Renal cortex interstitium (tissue), 11 donors: ENCODE data around the gene BBX. TPM values are rescaled to one million over a fixed set of nuclear protein-coding genes. Genes with fewer than 3 reads are reported as not detected.

Source experiments
- DNase-seq, 11 donors: peaks; one replicate each; pipeline ENCODE4 v3.0.0-alpha.2; 2013; ENCODE audit warnings: low read depth in 9 of 11, low spot score in 4 of 11; ENCODE audit errors: extremely low read depth in 1 of 11
- polyA plus RNA-seq, 3 donors: library from polyadenylated mRNA; unstranded; fragments of 120-200 nt; gene quantifications; one replicate each; pipeline ENCODE4 v1.2.1, GENCODE V29; 2013; ENCODE audit not compliant: insufficient read length in 3 of 3

The BBX gene
- polyA plus RNA-seq, 3 donors, result 66.2 to 76.0 (median 73.4) TPM

- no peak for DNase-seq
Observed at GRCh38 chr3:107760144-107760543, 237.4 kb downstream of the BBX start.

DNA sequence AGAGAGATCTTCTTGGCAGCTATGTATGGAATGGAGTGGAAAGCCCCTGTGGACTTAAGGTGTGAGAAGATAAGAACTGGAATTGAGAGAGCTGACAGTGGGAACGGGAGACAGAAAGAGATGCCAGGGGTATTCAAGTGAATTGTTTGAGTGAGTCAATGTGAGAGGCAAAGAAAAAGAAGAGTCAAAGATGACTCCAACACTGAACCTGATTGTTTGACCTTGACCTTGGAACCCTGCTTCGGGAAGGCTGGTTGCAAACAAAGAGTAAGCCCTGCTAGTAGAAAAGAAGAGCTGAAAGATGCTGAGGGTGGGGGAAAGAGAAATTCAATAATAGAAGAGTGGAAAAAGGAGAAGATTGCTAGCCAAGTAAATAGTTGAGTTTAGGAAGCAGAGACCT is 238.6 kb downstream of the BBX start:
- no peak for DNase-seq

- no peak for DNase-seq
Observed at GRCh38 chr3:107765524-107765923, 242.8 kb downstream of the BBX start.

DNA sequence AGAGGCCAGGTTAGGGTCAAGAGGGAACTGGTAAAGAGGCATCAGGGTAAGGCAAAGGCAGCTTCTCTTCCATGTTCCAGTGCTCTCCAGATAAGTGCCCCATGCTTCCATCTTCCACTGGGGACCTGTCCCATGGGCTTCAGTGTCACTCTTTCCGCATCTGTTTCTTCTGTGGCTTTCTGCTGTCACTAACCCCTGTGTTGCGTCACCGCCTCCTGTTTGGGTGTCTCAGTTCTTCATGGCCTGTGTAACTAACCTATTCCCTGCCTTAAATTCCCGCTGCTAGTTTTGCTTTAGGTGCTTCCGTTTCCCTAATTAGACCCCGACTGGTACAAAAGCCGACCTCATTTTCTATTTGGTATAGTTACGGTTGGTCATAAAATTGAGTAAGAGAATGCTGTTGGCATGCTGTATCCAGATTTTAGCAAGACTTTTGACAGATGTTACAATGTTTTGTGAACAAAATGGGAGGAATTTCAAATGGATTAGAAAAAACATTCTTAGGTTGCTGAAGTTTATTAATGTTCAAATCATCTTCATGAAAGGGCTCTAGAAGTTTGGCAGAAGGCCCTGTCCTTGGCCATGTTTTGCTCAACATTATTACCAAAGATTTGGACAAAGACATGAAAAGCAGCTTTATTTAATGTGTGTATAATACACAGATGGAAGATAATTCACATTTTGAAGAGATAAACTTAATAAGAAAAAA is 245.3 kb downstream of the BBX start:
- DNase-seq, result no peak

DNA sequence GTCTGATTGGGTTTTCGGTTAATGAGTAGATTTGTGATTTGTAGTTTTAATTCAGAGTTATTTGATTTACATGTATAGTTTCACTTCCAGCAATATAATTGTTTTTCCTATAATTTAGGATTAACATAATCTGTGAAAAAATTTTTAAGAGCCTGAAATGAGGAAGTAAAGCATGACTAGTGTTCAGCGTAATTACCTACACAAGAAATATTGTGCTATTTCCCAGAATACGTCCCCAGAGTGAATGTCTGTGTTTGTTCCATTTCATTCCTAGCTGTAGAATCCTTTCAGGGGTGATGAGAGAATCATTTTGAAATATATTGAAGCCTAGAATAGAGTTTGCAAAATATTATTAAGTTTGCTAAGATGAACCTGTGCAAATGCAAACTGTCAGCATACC is 247.1 kb downstream of the BBX start:
- no peak for DNase-seq

GRCh38 chr3:107772016-107772415 is 249.3 kb downstream of the BBX start:
- peak in 1 of 11 donors; percentile 32 for DNase-seq

- DNase-seq, result no peak
Observed at GRCh38 chr3:107775974-107776373, 253.2 kb downstream of the BBX start.

DNA sequence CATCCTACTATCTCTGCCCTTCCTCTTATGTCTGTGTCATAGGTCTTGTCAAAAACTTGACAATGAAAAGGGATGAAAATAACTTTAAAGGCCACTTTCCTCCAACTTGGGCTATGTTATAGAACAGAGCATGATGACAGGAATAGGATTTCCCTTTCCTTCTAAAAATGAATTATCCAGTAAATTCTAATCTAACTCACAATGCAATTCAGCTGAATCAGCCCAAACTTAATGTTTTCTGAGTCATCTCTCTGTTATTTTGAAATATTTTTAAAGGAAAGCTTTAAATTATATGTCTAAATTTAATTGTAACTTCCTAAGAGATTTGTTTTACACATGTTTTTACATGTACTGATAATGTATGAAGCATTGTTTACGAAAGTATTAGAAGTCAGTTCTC is 258.5 kb downstream of the BBX start:
- no peak for DNase-seq

DNA sequence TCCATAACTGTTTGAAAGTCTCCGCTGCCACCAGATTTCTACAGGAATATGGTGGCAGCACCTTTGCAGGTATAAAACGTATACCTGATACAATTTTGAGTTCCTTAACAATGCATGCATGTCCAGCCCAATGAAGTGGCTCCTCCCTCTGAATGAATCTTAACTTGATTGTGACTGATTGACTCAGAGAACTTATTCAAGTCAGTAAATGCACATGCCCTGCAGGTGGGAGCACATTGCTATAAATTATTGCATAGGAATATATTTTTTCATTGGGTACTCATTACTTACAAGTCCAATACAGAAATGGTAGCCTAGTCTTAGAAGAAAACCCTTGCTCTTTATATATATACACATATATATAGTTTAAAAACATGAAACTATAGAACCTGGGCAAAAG is 259.3 kb downstream of the BBX start:
- no peak for DNase-seq

GRCh38 chr3:107790612-107791011 is 267.9 kb downstream of the BBX start:
- no peak for DNase-seq

DNA sequence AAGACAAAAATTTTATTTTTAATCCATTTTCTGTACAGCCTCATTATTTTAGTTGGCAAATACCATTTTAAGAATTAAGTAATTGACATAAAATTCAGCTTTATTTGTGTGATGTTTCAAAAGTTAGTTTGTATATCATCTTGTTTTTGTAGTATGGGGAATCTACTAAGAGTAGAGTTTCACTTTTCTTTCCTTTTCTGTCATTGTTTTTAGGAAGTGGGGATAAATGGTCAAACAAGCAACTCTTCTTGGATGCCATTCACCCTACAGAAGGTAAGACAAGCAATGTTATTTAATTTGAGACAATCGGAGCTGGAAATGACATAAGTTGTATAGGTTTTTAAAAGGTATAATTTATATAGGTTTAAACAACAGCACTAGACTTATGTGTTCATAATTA is 268.3 kb downstream of the BBX start:
- DNase-seq, result no peak

DNA sequence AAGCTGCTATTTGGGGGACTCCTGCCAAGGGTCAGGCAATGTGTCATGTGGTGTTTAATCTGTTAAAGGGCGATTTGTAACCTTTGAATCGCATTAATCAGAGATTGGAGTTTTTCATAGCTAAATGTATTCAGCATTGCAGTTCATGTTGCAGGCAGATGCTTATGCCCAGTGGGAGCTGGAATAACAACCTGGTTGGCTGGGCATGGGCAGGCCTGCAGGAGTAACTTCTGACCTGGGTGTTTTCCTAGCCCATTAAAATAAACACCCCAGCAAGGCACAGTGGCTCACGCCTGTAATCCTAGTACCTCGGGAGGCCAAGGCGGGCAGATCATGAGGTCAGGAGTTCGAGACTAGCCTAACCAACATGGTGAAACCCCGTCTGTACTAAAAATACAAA is 268.7 kb downstream of the BBX start:
- no peak for DNase-seq

DNA sequence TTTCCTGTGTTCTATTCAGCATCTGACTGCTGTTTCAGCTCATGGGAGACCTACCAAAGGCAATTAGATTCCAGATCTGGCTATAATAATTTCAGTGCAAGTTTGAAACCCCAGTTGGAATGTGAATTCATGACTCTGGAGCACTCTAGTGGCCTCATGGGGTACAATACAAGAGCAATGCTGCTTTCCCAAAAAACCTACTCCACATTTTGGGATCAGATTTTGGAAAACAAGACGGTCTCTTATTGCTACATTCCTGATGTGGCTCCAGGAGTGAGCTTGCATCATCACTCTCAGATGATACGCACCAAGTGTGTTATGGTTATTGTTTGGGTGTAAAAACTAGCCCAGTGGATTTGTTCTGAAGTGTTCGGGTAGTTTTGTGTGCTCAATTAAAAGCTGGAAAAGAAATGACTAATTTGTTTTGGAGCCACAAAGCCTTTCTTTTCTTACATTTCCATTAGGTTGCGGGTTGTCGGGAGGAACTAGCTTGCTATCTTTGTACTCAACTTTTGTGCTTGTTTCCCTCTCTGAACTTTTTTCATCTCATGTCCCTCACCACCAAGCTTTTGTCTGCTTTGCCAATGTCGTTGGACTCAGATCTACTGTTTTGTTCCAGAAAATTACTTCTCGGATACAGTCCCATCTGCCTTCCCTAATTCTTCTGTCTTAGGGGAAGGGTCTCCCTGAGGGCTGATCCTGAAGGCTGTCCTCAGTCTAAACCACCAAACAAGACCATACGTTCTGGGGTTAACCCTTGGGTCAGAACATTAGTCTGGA is 272.1 kb downstream of the BBX start:
- DNase-seq, result no peak

- no peak for DNase-seq
Observed at GRCh38 chr3:107795514-107796094, 272.8 kb downstream of the BBX start.

GRCh38 chr3:107796791-107797190 is 274.0 kb downstream of the BBX start:
- DNase-seq, result no peak

- DNase-seq, result no peak
Observed at GRCh38 chr3:107797586-107797985, 274.8 kb downstream of the BBX start.

- no peak for DNase-seq
Observed at GRCh38 chr3:107798381-107798780, 275.6 kb downstream of the BBX start.

DNA sequence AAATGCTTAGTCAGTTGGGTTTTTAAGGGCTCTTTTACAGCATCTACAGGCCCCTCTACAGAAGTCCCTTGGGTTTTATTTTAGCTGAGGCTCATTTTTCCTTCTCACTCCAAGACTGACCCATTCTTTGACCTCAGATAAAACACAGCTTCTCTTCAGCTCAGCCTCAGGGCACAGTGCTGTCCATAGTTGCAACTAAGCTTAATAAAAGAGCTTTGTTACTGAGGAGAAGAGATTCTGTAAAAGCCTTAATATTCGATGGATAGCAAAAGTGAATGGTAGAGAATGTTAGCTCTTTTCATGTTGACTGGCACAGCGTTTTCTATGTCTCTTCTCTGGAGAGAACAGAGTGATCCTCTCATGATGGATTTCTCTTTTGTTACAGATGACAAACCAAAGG is 277.9 kb downstream of the BBX start:
- DNase-seq, result no peak

- no peak for DNase-seq
Observed at GRCh38 chr3:107803170-107803569, 280.4 kb downstream of the BBX start.

DNA sequence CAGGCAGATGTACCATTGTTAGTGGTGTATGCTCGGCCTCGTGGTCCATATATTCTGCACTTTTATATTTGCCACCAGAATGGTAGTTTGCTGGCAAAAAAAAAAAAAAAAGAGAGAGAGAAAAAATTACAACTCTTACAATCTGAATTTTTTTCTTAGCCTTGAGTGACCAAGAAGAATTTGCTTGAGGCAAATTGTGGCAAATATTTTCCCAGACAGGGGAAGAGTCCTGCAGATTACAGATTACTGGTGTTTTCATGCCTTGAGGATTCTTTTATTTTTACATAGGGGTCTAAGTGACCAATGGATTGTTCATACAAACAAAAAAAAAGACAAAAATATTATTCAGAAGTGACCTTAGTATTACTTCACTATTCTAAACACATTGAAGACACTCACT is 283.3 kb downstream of the BBX start:
- no peak for DNase-seq
